ENCODE results near the gene OSBPL1A.
A peak's percentile ranks its signal among the peaks of the same experiment; 100 is the strongest.

OSBPL1A gene

GRCh38 chr18:24344509-24344908 is 53.1 kb downstream of the OSBPL1A start:
- DNase-seq (ENCODE audit: low read depth in 2 of 3, low spot score in 2 of 3), result no peak

GRCh38 chr18:24342347-24342746 is 55.3 kb downstream of the OSBPL1A start:
- DNase-seq (ENCODE audit: low read depth in 2 of 3, low spot score in 2 of 3), result no peak

- DNase-seq (ENCODE audit: low read depth in 2 of 3, low spot score in 2 of 3), result no peak
Observed at GRCh38 chr18:24341361-24341760, 56.3 kb downstream of the OSBPL1A start.

- DNase-seq (ENCODE audit: low read depth in 2 of 3, low spot score in 2 of 3), result no peak
Observed at GRCh38 chr18:24333084-24333483, 64.5 kb downstream of the OSBPL1A start.

- no peak for DNase-seq (ENCODE audit: low read depth in 2 of 3, low spot score in 2 of 3)
Observed at GRCh38 chr18:24326211-24326610, 71.4 kb downstream of the OSBPL1A start.

GRCh38 chr18:24322584-24323136 is 75.0 kb downstream of the OSBPL1A start:
- DNase-seq (ENCODE audit: low read depth in 2 of 3, low spot score in 2 of 3), result no peak

GRCh38 chr18:24321071-24321470 is 76.6 kb downstream of the OSBPL1A start:
- no peak for DNase-seq (ENCODE audit: low read depth in 2 of 3, low spot score in 2 of 3)

- no peak for DNase-seq (ENCODE audit: low read depth in 2 of 3, low spot score in 2 of 3)
Observed at GRCh38 chr18:24319757-24320156, 77.9 kb downstream of the OSBPL1A start.

- no peak for DNase-seq (ENCODE audit: low read depth in 2 of 3, low spot score in 2 of 3)
Observed at GRCh38 chr18:24317370-24317769, 80.3 kb downstream of the OSBPL1A start.

- DNase-seq (ENCODE audit: low read depth in 2 of 3, low spot score in 2 of 3), result no peak
Observed at GRCh38 chr18:24315170-24315569, 82.5 kb downstream of the OSBPL1A start.

GRCh38 chr18:24306201-24306600 is 91.4 kb downstream of the OSBPL1A start:
- DNase-seq (ENCODE audit: low read depth in 2 of 3, low spot score in 2 of 3), result no peak

GRCh38 chr18:24300703-24301102 is 96.9 kb downstream of the OSBPL1A start:
- DNase-seq (ENCODE audit: low read depth in 2 of 3, low spot score in 2 of 3), result no peak

- no peak for DNase-seq (ENCODE audit: low read depth in 2 of 3, low spot score in 2 of 3)
Observed at GRCh38 chr18:24296276-24296675, 101.3 kb downstream of the OSBPL1A start.

- no peak for DNase-seq (ENCODE audit: low read depth in 2 of 3, low spot score in 2 of 3)
Observed at GRCh38 chr18:24293254-24293653, 104.4 kb downstream of the OSBPL1A start.

- DNase-seq (ENCODE audit: low read depth in 2 of 3, low spot score in 2 of 3), result no peak
Observed at GRCh38 chr18:24278591-24278990, 119.0 kb downstream of the OSBPL1A start.

GRCh38 chr18:24277516-24278195 is 120.0 kb downstream of the OSBPL1A start:
- DNase-seq (ENCODE audit: low read depth in 2 of 3, low spot score in 2 of 3), result no peak

GRCh38 chr18:24276994-24277393 is 120.6 kb downstream of the OSBPL1A start:
- no peak for DNase-seq (ENCODE audit: low read depth in 2 of 3, low spot score in 2 of 3)

- no peak for DNase-seq (ENCODE audit: low read depth in 2 of 3, low spot score in 2 of 3)
Observed at GRCh38 chr18:24274837-24275236, 122.8 kb downstream of the OSBPL1A start.

GRCh38 chr18:24273596-24273995 is 124.0 kb downstream of the OSBPL1A start:
- no peak for DNase-seq (ENCODE audit: low read depth in 2 of 3, low spot score in 2 of 3)

GRCh38 chr18:24272229-24272525 is 125.4 kb downstream of the OSBPL1A start:
- no peak for DNase-seq (ENCODE audit: low read depth in 2 of 3, low spot score in 2 of 3)

- DNase-seq (ENCODE audit: low read depth in 2 of 3, low spot score in 2 of 3), result peak in 1 of 3 experiments; percentile 8
Observed at GRCh38 chr18:24271381-24272228, 126.0 kb downstream of the OSBPL1A start.

GRCh38 chr18:24270937-24271380 is 126.7 kb downstream of the OSBPL1A start:
- no peak for DNase-seq (ENCODE audit: low read depth in 2 of 3, low spot score in 2 of 3)
